ENCODE measurements around the gene BLOC1S3. TPM values are rescaled to one million over a fixed set of nuclear protein-coding genes. Genes with fewer than 3 reads are reported as not detected.

BLOC1S3 gene
- total RNA-seq, 1 donor from 2014 or later, result 21.9 TPM

- H3K36me3 ChIP-seq (ENCODE audit: control insufficient read depth, insufficient read depth, low read length), result no peaks in the 10 kb centered on the region
- DNase-seq (ENCODE audit: low read depth), result no peak
- no peak overlapping the region for H3K4me3 ChIP-seq (ENCODE audit: low read depth, low read length)
- no peaks in the 10 kb centered on the region for H3K27me3 ChIP-seq (ENCODE audit: control insufficient read depth, insufficient read depth, low read length)
- TF ChIP-seq, protein P1, sequence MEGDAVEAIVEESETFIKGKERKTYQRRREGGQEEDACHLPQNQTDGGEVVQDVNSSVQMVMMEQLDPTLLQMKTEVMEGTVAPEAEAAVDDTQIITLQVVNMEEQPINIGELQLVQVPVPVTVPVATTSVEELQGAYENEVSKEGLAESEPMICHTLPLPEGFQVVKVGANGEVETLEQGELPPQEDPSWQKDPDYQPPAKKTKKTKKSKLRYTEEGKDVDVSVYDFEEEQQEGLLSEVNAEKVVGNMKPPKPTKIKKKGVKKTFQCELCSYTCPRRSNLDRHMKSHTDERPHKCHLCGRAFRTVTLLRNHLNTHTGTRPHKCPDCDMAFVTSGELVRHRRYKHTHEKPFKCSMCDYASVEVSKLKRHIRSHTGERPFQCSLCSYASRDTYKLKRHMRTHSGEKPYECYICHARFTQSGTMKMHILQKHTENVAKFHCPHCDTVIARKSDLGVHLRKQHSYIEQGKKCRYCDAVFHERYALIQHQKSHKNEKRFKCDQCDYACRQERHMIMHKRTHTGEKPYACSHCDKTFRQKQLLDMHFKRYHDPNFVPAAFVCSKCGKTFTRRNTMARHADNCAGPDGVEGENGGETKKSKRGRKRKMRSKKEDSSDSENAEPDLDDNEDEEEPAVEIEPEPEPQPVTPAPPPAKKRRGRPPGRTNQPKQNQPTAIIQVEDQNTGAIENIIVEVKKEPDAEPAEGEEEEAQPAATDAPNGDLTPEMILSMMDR (IDR thresholded peaks at IDR 0.05; ENCODE audit: insufficient read depth, low read length, poor library complexity, severe bottlenecking), result no peak
Observed at GRCh38 chr19:45205810-45206209, 27.2 kb downstream of the BLOC1S3 start.

DNA sequence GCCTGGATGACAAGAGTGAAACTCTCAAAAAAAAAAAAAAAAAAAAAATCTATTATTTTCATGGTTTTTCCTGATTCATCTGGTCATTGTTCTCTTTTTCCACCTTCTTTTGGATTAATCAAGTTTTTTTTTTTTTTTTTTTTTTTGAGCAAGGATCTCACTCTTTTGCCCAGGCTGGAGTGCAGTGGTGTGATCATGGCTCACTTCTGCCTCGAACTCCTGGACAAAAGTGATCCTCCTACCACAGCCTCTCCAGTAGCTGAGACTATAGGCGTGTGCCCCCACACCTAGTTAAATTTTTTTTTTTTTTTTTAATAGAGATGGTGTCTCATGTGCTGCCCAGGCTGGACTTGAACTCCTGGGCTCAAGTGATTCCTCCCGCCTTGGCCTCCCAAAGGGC, 27.7 kb downstream of the BLOC1S3 start:
- H3K4me3 ChIP-seq (ENCODE audit: low read depth, low read length), result no peak overlapping the region
- no peaks in the 10 kb centered on the region for H3K36me3 ChIP-seq (ENCODE audit: control insufficient read depth, insufficient read depth, low read length)
- TF ChIP-seq, protein P1 (IDR thresholded peaks at IDR 0.05; ENCODE audit: insufficient read depth, low read length, poor library complexity, severe bottlenecking), result no peak
- no peaks in the 10 kb centered on the region for H3K27me3 ChIP-seq (ENCODE audit: control insufficient read depth, insufficient read depth, low read length)
- DNase-seq (ENCODE audit: low read depth), result no peak

GRCh38 chr19:45211751-45212381, 33.3 kb downstream of the BLOC1S3 start:
- no peaks in the 10 kb centered on the region for H3K36me3 ChIP-seq (ENCODE audit: control insufficient read depth, insufficient read depth, low read length)
- H3K27me3 ChIP-seq (ENCODE audit: control insufficient read depth, insufficient read depth, low read length), result peaks cover 12% of the 10 kb centered on the region
- DNase-seq (ENCODE audit: low read depth), result no peak
- H3K4me3 ChIP-seq (ENCODE audit: low read depth, low read length), result no peak overlapping the region
- TF ChIP-seq, protein P1 (IDR thresholded peaks at IDR 0.05; ENCODE audit: insufficient read depth, low read length, poor library complexity, severe bottlenecking), result no peak

- TF ChIP-seq, protein P1 (IDR thresholded peaks at IDR 0.05; ENCODE audit: insufficient read depth, low read length, poor library complexity, severe bottlenecking), result no peak
- Histone ChIP-seq H3K36me3 (ENCODE audit: control insufficient read depth, insufficient read depth, low read length) (no peaks in the 10 kb centered on the region), H3K27me3 (ENCODE audit: control insufficient read depth, insufficient read depth, low read length) (peaks cover 24% of the 10 kb centered on the region), H3K4me3 (ENCODE audit: low read depth, low read length) (no peak overlapping the region)
- no peak for DNase-seq (ENCODE audit: low read depth)
Observed at GRCh38 chr19:45213031-45213430, 34.4 kb downstream of the BLOC1S3 start.

GRCh38 chr19:45215391-45216191, 37.0 kb downstream of the BLOC1S3 start:
- no peaks in the 10 kb centered on the region for H3K36me3 ChIP-seq (ENCODE audit: control insufficient read depth, insufficient read depth, low read length)
- DNase-seq (ENCODE audit: low read depth), result peak; percentile 2
- peaks cover 36% of the 10 kb centered on the region for H3K27me3 ChIP-seq (ENCODE audit: control insufficient read depth, insufficient read depth, low read length)
- TF ChIP-seq, protein P1 (IDR thresholded peaks at IDR 0.05; ENCODE audit: insufficient read depth, low read length, poor library complexity, severe bottlenecking), result no peak
- no peak overlapping the region for H3K4me3 ChIP-seq (ENCODE audit: low read depth, low read length)
